ENCODE measurements around the gene PEDS1. TPM values are rescaled to one million over a fixed set of nuclear protein-coding genes. Genes with fewer than 3 reads are reported as not detected.
A peak's percentile ranks its signal among the peaks of the same experiment; 100 is the strongest.

PEDS1 gene
- total and polyA plus RNA-seq, 2 of the 13 experiments (the other 11 are each of a cell fraction or from before 2014, with no cell fraction given): 30.5 to 93.9 TPM

GRCh38 chr20:50115591-50116367 is 37.7 kb downstream of the PEDS1 start (continued):
- TF ChIP-seq, protein P1, sequence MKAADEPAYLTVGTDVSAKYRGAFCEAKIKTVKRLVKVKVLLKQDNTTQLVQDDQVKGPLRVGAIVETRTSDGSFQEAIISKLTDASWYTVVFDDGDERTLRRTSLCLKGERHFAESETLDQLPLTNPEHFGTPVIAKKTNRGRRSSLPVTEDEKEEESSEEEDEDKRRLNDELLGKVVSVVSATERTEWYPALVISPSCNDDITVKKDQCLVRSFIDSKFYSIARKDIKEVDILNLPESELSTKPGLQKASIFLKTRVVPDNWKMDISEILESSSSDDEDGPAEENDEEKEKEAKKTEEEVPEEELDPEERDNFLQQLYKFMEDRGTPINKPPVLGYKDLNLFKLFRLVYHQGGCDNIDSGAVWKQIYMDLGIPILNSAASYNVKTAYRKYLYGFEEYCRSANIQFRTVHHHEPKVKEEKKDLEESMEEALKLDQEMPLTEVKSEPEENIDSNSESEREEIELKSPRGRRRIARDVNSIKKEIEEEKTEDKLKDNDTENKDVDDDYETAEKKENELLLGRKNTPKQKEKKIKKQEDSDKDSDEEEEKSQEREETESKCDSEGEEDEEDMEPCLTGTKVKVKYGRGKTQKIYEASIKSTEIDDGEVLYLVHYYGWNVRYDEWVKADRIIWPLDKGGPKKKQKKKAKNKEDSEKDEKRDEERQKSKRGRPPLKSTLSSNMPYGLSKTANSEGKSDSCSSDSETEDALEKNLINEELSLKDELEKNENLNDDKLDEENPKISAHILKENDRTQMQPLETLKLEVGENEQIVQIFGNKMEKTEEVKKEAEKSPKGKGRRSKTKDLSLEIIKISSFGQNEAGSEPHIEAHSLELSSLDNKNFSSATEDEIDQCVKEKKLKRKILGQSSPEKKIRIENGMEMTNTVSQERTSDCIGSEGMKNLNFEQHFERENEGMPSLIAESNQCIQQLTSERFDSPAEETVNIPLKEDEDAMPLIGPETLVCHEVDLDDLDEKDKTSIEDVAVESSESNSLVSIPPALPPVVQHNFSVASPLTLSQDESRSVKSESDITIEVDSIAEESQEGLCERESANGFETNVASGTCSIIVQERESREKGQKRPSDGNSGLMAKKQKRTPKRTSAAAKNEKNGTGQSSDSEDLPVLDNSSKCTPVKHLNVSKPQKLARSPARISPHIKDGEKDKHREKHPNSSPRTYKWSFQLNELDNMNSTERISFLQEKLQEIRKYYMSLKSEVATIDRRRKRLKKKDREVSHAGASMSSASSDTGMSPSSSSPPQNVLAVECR (CRISPR knock-in tag; IDR thresholded peaks at IDR 0.05; ENCODE audit: borderline replicate concordance): peak; percentile 81; the same call in 1 of the 2 replicates
- TF ChIP-seq ZNF138 (CRISPR knock-in tag; IDR thresholded peaks at IDR 0.05; ENCODE audit: low read depth): 0 out of 2 replicates have a peak, but pooled peaks have one; percentile 55
- TF ChIP-seq U2AF2 (IDR thresholded peaks at IDR 0.05; ENCODE audit: low read depth, low read length): no peak
- no peak for TF ChIP-seq HNRNPUL1 (IDR thresholded peaks at IDR 0.05; ENCODE audit: low read depth, low read length)
- TF ChIP-seq ATF1 (CRISPR knock-in tag; IDR thresholded peaks at IDR 0.05): peak; percentile 85
- TF ChIP-seq POGZ (CRISPR knock-in tag; IDR thresholded peaks at IDR 0.05): peak; percentile 60
- TF ChIP-seq RAD21 (CRISPR knock-in tag; IDR thresholded peaks at IDR 0.05): 0 out of 2 replicates have a peak, but pooled peaks have one; percentile 32
- TF ChIP-seq SMYD3 (CRISPR knock-in tag; IDR thresholded peaks at IDR 0.05): peak; percentile 84
- TF ChIP-seq FOXK2 (IDR thresholded peaks at IDR 0.05): peak; percentile 47; the same call in 1 of the 2 replicates
- TF ChIP-seq TARDBP (CRISPR knock-in tag; IDR thresholded peaks at IDR 0.05): peak; percentile 88
- TF ChIP-seq LCORL (IDR thresholded peaks at IDR 0.05): no peak
- TF ChIP-seq LCORL (CRISPR knock-in tag; IDR thresholded peaks at IDR 0.05): peak; percentile 75
- TF ChIP-seq, protein P2, sequence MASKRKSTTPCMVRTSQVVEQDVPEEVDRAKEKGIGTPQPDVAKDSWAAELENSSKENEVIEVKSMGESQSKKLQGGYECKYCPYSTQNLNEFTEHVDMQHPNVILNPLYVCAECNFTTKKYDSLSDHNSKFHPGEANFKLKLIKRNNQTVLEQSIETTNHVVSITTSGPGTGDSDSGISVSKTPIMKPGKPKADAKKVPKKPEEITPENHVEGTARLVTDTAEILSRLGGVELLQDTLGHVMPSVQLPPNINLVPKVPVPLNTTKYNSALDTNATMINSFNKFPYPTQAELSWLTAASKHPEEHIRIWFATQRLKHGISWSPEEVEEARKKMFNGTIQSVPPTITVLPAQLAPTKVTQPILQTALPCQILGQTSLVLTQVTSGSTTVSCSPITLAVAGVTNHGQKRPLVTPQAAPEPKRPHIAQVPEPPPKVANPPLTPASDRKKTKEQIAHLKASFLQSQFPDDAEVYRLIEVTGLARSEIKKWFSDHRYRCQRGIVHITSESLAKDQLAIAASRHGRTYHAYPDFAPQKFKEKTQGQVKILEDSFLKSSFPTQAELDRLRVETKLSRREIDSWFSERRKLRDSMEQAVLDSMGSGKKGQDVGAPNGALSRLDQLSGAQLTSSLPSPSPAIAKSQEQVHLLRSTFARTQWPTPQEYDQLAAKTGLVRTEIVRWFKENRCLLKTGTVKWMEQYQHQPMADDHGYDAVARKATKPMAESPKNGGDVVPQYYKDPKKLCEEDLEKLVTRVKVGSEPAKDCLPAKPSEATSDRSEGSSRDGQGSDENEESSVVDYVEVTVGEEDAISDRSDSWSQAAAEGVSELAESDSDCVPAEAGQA (IDR thresholded peaks at IDR 0.05; ENCODE audit: low read depth): peak; percentile 86
- TF ChIP-seq, protein P2 (CRISPR knock-in tag; IDR thresholded peaks at IDR 0.05; ENCODE audit: borderline replicate concordance): no peak
- TF ChIP-seq HES4 (CRISPR knock-in tag; IDR thresholded peaks at IDR 0.05; ENCODE audit: borderline replicate concordance): no peak
- TF ChIP-seq HDAC6 (IDR thresholded peaks at IDR 0.05; ENCODE audit: low read depth, low read length): peak; percentile 53; the same call in 1 of the 2 replicates
- TF ChIP-seq RXRA (CRISPR knock-in tag; IDR thresholded peaks at IDR 0.05): peak; percentile 34; the same call in 1 of the 2 replicates
- TF ChIP-seq, protein P3, sequence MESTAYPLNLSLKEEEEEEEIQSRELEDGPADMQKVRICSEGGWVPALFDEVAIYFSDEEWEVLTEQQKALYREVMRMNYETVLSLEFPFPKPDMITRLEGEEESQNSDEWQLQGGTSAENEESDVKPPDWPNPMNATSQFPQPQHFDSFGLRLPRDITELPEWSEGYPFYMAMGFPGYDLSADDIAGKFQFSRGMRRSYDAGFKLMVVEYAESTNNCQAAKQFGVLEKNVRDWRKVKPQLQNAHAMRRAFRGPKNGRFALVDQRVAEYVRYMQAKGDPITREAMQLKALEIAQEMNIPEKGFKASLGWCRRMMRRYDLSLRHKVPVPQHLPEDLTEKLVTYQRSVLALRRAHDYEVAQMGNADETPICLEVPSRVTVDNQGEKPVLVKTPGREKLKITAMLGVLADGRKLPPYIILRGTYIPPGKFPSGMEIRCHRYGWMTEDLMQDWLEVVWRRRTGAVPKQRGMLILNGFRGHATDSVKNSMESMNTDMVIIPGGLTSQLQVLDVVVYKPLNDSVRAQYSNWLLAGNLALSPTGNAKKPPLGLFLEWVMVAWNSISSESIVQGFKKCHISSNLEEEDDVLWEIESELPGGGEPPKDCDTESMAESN (CRISPR knock-in tag; conservative IDR thresholded peaks at IDR 0.05): peak; percentile 79; the same call in 1 of the 2 replicates

Measured in HepG2 (cell line).